Smooth muscle cell (in vitro differentiated cells): Measurements from ENCODE around the gene GPA33. TPM values are rescaled to one million over a fixed set of nuclear protein-coding genes. Genes with fewer than 3 reads are reported as not detected.

Experiments
- DNase-seq: peaks from one replicate; lab custom pipeline; 2025; ENCODE audit not compliant: unreplicated experiment; lab: John Stamatoyannopoulos, UW
- H2AFZ ChIP-seq: fragments of 200-600 bp; sonication (generic); 2 replicates; pipeline ENCODE4 v1.6.0; 2016; ENCODE audit warnings: antibody characterized with exemption, low read depth, mild to moderate bottlenecking
- H3F3A ChIP-seq: fragments of 200-600 bp; sonication (generic); 2 replicates; pipeline ENCODE4 v1.6.0; 2017; ENCODE audit warnings: antibody characterized with exemption, low read depth
- H3K27ac ChIP-seq: fragments of 200-600 bp; sonication (generic); 2 replicates; pipeline ENCODE4 v1.5.1; 2016; ENCODE audit warnings: low read depth, mild to moderate bottlenecking
- H3K27me3 ChIP-seq: fragments of 200-600 bp; sonication (generic); 2 replicates; pipeline ENCODE4 v1.6.1; 2016; ENCODE audit warnings: low read depth, mild to moderate bottlenecking
- H3K36me3 ChIP-seq: fragments of 200-600 bp; sonication (generic); 2 replicates; pipeline ENCODE4 v1.5.1; 2016; ENCODE audit warnings: low read depth
- H3K4me1 ChIP-seq: fragments of 200-600 bp; sonication (generic); 2 replicates; pipeline ENCODE4 v1.5.1; 2016; ENCODE audit warnings: low read depth
- H3K4me2 ChIP-seq: fragments of 200-600 bp; sonication (generic); 2 replicates; pipeline ENCODE4 v1.6.0; 2016; ENCODE audit warnings: mild to moderate bottlenecking
- H3K4me3 ChIP-seq: fragments of 200-600 bp; sonication (generic); 2 replicates; pipeline ENCODE4 v1.5.1; 2016; ENCODE audit warnings: mild to moderate bottlenecking
- H3K79me2 ChIP-seq: fragments of 200-600 bp; sonication (generic); 2 replicates; pipeline ENCODE4 v1.6.0; 2016; ENCODE audit warnings: low read depth, mild to moderate bottlenecking
- H3K9ac ChIP-seq: fragments of 200-600 bp; sonication (generic); 2 replicates; pipeline ENCODE4 v1.6.0; 2016; ENCODE audit warnings: low read depth
- H3K9me3 ChIP-seq: fragments of 200-600 bp; sonication (generic); replicated peaks from 2 replicates; pipeline ENCODE4 v1.5.1; 2016; ENCODE audit warnings: low read depth
- H4K20me1 ChIP-seq: fragments of 200-600 bp; sonication (generic); 2 replicates; pipeline ENCODE4 v1.6.0; 2016; ENCODE audit warnings: low read depth
- WGBS: methylation state at CpG from one replicate; pipeline ENCODE4 v1.1.7; 2016; ENCODE audit warnings: low lambda C conversion rate; 5-methylcytosine and 5-hydroxymethylcytosine counted together
- polyA plus RNA-seq: library from polyadenylated mRNA; unstranded; fragments of >200 nt; fragmentation: Nextera tagmentation; extraction: Ambion mirVana; gene quantifications from 2 replicates; pipeline ENCODE4 v1.2.1, GENCODE V29; 2016
- total RNA-seq: library from RNA; depleted of rRNA; stranded (reverse); fragments of >200 nt; gene quantifications from 2 replicates; pipeline ENCODE4 v1.2.3, GENCODE V29; 2014
- TF ChIP-seq, protein P1 (sequence below): fragments of 200-600 bp; sonication (generic); IDR thresholded peaks from 2 replicates; pipeline ENCODE4 v1.5.1; 2017; ENCODE audit warnings: borderline replicate concordance, mild to moderate bottlenecking, antibody characterized with exemption; ENCODE audit not compliant: insufficient read depth, poor library complexity, severe bottlenecking

GPA33 gene
- total and polyA plus RNA-seq, 2 experiments from 2014 or later: not detected

DNA sequence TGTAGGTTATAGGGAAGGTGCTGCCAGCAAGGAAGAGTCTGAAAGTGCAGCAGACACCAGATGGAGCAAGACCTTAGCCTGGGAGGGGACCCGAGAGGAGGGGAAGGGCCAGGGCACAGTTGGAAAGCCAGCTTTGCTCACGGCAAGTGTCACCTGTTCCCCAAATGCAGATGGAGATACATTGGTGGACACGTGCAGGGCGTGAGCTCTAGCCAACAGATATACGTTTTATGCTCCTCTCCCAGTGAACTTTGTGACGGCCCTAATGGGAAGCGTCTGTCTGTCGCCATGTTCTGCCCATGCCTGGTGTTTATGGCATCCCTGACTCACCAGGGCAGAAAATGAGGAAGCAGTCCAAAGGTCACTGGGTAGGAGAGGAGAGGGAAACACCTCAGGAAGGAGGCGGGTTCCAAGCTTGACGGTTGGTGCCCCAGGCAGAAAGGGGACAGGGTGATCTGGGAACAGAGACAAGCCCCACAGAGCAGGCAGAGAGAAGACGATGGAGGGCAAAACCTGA is 7.6 kb downstream of the GPA33 start:
- Histone ChIP-seq H3K27ac (no peak overlapping the region), H3K4me2 (no peak overlapping the region), H2AFZ (no peak overlapping the region), H3K79me2 (no peaks in the 10 kb centered on the region), H3K4me3 (no peak overlapping the region), H3K9ac (no peak overlapping the region), H3K36me3 (no peaks in the 10 kb centered on the region), H3K27me3 (peaks cover 4% of the 10 kb centered on the region), H3F3A (no peaks in the 10 kb centered on the region), H4K20me1 (no peaks in the 10 kb centered on the region), H3K4me1 (no peaks in the 10 kb centered on the region), H3K9me3 (no peaks in the 10 kb centered on the region)
- DNase-seq: no peak
- TF ChIP-seq, protein P1, sequence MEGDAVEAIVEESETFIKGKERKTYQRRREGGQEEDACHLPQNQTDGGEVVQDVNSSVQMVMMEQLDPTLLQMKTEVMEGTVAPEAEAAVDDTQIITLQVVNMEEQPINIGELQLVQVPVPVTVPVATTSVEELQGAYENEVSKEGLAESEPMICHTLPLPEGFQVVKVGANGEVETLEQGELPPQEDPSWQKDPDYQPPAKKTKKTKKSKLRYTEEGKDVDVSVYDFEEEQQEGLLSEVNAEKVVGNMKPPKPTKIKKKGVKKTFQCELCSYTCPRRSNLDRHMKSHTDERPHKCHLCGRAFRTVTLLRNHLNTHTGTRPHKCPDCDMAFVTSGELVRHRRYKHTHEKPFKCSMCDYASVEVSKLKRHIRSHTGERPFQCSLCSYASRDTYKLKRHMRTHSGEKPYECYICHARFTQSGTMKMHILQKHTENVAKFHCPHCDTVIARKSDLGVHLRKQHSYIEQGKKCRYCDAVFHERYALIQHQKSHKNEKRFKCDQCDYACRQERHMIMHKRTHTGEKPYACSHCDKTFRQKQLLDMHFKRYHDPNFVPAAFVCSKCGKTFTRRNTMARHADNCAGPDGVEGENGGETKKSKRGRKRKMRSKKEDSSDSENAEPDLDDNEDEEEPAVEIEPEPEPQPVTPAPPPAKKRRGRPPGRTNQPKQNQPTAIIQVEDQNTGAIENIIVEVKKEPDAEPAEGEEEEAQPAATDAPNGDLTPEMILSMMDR: no peak
- 72% methylated on average over 11 of the region's 11 CpGs for WGBS

DNA sequence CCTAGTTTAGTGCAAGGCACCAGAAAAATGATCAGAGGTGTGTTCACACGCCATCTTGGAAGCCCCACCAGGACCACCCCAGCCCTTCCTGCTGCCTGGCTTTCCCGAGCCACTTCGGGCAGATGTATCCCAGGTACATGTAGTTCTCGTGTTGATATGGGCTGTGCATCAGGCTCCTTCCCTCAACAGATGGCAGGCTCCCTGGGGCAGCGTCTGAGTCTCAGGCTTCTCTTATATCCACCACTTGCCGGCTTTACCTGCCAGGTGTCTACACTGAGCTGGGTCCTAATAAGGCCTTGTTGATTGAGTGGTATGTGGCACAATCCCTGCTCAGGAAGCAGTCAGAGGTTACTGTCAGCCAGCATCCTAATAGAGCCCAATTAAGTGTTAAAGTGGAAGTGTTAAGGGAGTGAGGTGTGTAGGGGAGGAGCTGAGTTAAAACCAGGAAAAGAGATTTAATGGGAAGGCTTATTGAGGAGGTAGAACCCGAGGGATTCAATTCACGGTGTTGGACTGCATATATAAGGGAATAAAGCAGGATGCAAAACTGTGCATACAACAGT is 8.5 kb downstream of the GPA33 start:
- Histone ChIP-seq H3K9me3 (no peaks in the 10 kb centered on the region), H2AFZ (no peak overlapping the region), H3K4me1 (no peaks in the 10 kb centered on the region), H3K9ac (no peak overlapping the region), H3K4me3 (no peak overlapping the region), H3F3A (no peaks in the 10 kb centered on the region), H3K27ac (no peak overlapping the region), H3K36me3 (no peaks in the 10 kb centered on the region), H4K20me1 (no peaks in the 10 kb centered on the region), H3K27me3 (peaks cover 4% of the 10 kb centered on the region), H3K4me2 (no peak overlapping the region), H3K79me2 (no peaks in the 10 kb centered on the region)
- DNase-seq: no peak
- WGBS: 88% methylated on average over 8 of the region's 8 CpGs
- TF ChIP-seq, protein P1: no peak

DNA sequence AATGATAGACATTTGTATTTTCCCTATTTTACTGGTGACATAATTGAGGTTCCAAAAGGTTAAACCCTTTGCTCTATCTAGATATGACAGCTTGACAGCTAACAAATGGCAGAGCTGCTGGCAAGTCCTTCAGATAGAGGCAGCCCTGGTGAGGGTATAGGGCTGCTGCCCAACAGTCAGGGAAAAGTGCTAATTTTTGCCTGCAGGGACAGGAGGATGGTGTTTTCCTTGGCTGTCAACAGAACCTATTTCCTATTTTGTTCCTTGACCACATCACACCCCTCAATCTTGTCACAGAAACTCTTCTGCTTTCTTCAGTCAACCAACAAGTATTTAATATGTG is 12.3 kb downstream of the GPA33 start:
- H3K9ac ChIP-seq: no peak overlapping the region
- no peaks in the 10 kb centered on the region for H3K9me3 ChIP-seq
- H3K4me1 ChIP-seq: peaks cover 3% of the 10 kb centered on the region
- no peak overlapping the region for H3K4me2 ChIP-seq
- H3F3A ChIP-seq: no peaks in the 10 kb centered on the region
- H3K27ac ChIP-seq: no peak overlapping the region
- H3K79me2 ChIP-seq: no peaks in the 10 kb centered on the region
- H3K27me3 ChIP-seq: peaks cover 4% of the 10 kb centered on the region
- no peak overlapping the region for H2AFZ ChIP-seq
- no peaks in the 10 kb centered on the region for H4K20me1 ChIP-seq
- TF ChIP-seq, protein P1: no peak
- no peaks in the 10 kb centered on the region for H3K36me3 ChIP-seq
- no peak overlapping the region for H3K4me3 ChIP-seq
- DNase-seq: no peak
